Effector memory CD8-positive, alpha-beta T cell (primary cell): Measurements from ENCODE around the gene PREB.
"Not testable (repeated sequence)": the region's sequence is repeated elsewhere in the genome, so short reads cannot be mapped to it uniquely, and the experiment has no call there.

Experiments
- ATAC-seq: fragments of 150-1000 bp; cut with Tn5 transposase; replicated peaks from 2 replicates; pipeline ENCODE4 v1.10.0; 2021; ENCODE audit warnings: mild to moderate bottlenecking, moderate library complexity
- DNase-seq, 3 experiments: peaks; one replicate each; pipeline ENCODE4 v3.0.0; 2021
- H3K27ac Mint-ChIP-seq, 2 donors: one replicate each; pipeline ENCODE4 v1.8.0; 2022; ENCODE audit warnings: mild to moderate bottlenecking in 2 of 2, mixed read lengths in 2 of 2, moderate library complexity in 2 of 2
- H3K27me3 Mint-ChIP-seq, 2 donors: one replicate each; pipeline ENCODE4 v1.8.0; 2022; ENCODE audit warnings: mixed read lengths in 2 of 2
- H3K36me3 Mint-ChIP-seq: one replicate; pipeline ENCODE4 v1.8.0; 2022; ENCODE audit warnings: mild to moderate bottlenecking, moderate library complexity, mixed read lengths; ENCODE audit not compliant: insufficient read depth
- H3K4me1 Mint-ChIP-seq, 2 donors: one replicate each; pipeline ENCODE4 v1.8.0; 2022; ENCODE audit warnings: low read depth in 2 of 2, mixed read lengths in 2 of 2
- H3K4me3 Mint-ChIP-seq, 2 donors: one replicate each; pipeline ENCODE4 v1.8.0; 2022; ENCODE audit warnings: mild to moderate bottlenecking in 2 of 2, mixed read lengths in 2 of 2, moderate library complexity in 2 of 2
- H3K9me3 Mint-ChIP-seq, 2 donors: one replicate each; pipeline ENCODE4 v1.8.0; 2022; ENCODE audit warnings: mixed read lengths in 2 of 2
- total RNA-seq, 9 experiments: gene quantifications; one replicate each; lab custom pipeline; 2026; lab: John Stamatoyannopoulos, UW

The PREB gene, protein sequence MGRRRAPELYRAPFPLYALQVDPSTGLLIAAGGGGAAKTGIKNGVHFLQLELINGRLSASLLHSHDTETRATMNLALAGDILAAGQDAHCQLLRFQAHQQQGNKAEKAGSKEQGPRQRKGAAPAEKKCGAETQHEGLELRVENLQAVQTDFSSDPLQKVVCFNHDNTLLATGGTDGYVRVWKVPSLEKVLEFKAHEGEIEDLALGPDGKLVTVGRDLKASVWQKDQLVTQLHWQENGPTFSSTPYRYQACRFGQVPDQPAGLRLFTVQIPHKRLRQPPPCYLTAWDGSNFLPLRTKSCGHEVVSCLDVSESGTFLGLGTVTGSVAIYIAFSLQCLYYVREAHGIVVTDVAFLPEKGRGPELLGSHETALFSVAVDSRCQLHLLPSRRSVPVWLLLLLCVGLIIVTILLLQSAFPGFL
- 19.5 to 115 (median 72.0) reads per million in 9 experiments for total RNA-seq

DNA sequence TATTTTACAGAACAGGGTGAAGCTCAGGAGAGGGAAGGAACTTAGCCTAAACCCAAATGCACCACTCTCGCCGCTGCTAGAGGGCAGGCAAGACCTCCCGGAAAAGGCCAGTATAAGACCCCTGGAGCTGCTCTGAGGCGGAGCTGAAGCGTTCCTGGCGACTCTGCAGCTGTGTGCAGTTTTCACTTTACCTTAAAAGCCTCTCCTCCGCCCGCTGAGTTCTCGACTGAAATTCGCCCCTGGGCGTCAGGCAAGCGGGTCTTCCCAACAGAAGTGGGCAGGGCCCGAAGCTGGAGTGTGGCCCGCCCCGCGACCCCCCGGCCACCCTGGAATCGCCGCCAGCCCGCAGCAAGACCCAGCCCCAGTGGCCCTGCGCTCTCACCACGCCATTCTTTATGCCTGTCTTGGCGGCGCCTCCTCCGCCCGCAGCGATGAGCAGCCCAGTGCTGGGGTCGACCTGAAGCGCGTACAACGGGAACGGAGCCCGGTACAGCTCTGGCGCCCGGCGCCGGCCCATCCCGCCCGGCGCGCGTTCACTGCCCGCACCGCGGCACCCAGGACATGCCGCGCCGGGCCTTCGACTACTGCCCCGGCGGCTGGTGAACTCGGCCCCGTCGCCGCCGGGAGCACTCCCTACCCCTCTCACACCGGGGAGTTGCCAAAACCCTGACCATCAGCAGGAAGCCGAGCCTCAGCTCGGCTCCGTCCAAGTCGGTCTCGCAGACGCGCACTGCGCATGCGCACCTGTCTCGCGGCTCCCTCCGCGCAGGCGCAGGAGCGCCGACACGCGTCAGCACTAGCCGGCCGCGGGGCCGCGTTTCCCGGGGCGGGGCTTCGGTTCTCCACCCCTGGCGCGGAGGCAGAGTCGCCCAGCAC, at the start of gene PREB:
Gene PREB (minus strand): TSS at position 732 of the 876 bp plus-strand sequence. CDS start 215 bp downstream, at position 517.
- Mint-ChIP-seq H3K36me3 (peaks cover 38% of the 10 kb centered on the region), H3K4me1 (peaks cover 18 to 29% of the 10 kb centered on the region in 2 donors), H3K4me3 (peak within 1 kb of the TSS; percentile 80 to 95), H3K27ac (peak within 1 kb of the TSS; percentile 91 to 98), H3K9me3 (no peaks in the 10 kb centered on the region), H3K27me3 (no peaks in the 10 kb centered on the region)
- DNase-seq = peak; percentile 97 to 99 (median 98)
- peak; percentile 96 for ATAC-seq

DNA sequence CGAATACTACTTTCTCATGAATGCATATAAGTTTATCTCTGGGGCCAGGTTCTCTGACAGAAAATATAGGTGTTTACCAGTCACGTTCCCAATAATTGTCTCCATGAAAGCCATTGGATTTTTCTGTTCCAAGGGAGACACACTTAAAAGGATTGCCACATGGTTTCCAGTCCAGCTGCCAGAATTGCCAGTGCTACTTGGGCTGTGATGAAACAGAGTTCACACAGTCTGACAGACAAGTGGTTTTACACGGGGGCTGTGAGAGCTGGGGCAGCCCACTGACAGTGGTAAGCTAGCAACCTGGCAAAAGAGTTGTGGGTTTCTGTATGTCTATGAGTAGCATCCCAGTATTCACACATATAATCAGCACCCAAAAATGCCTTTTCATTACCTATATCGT, 49.7 kb upstream of the PREB start:
- Mint-ChIP-seq H3K27me3 (peaks cover 49 to 60% of the 10 kb centered on the region in 2 donors), H3K27ac (peak overlapping the region in 1 of 2 donors; percentile 49), H3K36me3 (no peaks in the 10 kb centered on the region), H3K4me3 (no peak overlapping the region), H3K9me3 (no peaks in the 10 kb centered on the region), H3K4me1 (no peaks in the 10 kb centered on the region)
- DNase-seq (no peak), ATAC-seq (no peak)

DNA sequence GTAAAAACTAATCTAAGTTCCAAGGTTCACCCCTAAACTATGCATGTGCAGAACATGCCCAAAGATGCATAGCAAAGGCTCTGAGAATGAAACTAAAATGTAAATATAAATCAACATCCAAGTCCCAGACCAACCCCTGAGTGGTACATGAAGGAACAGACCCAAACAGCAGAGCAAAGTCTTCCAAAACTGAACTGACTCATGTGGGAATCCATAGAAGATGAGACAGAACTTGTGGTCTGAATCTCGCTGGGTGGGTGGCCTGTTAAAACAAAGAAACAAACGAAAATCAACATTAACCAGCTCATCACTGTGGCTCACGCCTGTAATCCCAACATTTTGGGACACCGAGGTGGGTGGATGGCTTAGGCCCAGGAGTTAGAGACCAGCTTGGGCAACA, 47.9 kb upstream of the PREB start:
- Mint-ChIP-seq H3K9me3 (no peaks in the 10 kb centered on the region), H3K4me1 (no peaks in the 10 kb centered on the region), H3K36me3 (no peaks in the 10 kb centered on the region), H3K27me3 (peaks cover 58 to 62% of the 10 kb centered on the region in 2 donors), H3K4me3 (no peak overlapping the region), H3K27ac (no peak overlapping the region)
- DNase-seq = no peak
- ATAC-seq = no peak

DNA sequence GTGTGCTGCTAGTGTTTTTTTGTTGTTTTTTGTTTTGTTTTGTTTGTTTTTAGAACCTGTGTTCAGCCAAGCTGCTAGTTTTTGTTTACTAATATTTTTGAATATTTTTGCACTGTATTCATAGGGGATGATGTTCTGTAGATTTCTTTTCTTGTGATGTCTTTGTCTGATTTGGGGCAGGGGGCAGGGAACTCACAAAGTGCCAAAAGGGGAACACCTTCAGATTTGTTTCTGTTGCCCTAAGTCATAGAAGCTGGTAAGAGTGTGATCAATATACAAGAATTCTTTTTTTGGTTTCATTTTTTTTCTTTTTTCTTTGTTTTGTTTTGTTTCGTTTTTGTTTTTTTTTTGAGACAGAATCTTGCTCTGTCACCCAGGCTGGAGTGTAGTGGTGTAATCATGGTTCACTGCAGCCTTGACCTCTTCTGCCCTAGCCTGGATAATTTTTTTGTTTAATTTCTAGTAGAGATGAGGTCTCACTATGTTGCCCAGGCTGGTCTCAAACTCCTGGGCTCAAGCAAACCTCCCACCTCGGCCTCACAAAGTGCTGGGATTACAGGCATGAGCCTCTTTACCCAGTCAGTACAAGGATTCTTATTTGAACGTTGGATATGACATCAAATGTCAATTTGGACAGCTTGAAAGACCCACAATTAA, 45.0 kb upstream of the PREB start:
- Mint-ChIP-seq H3K9me3 (no peaks in the 10 kb centered on the region), H3K4me1 (no peaks in the 10 kb centered on the region), H3K27ac (no peak overlapping the region), H3K27me3 (peaks cover 52 to 55% of the 10 kb centered on the region in 2 donors), H3K4me3 (no peak overlapping the region), H3K36me3 (no peaks in the 10 kb centered on the region)
- ATAC-seq = no peak
- no peak for DNase-seq

DNA sequence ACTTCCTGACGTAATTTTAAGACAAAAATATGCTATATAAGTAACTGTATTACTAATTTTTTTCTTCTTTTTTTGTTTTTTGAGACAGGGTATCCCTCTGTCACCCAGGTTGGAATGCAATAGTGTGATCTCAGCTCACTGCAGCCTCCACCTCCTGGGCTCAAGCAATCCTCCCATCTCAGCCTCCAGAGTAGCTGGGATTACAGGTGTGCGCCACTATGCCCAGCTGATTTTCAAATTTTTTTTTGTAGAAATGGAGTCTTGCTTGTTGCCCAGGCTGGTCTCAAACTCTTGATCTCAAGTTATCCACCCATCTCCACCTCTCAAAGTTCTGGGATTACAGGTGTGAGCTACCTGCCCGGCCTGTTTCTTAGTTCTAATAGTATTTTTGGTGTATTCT, 44.0 kb upstream of the PREB start:
- ATAC-seq (no peak), DNase-seq (no peak)
- no peak overlapping the region for H3K27ac Mint-ChIP-seq
- no peaks in the 10 kb centered on the region for H3K9me3 Mint-ChIP-seq
- no peaks in the 10 kb centered on the region for H3K4me1 Mint-ChIP-seq
- H3K36me3 Mint-ChIP-seq = no peaks in the 10 kb centered on the region
- H3K27me3 Mint-ChIP-seq = peaks cover 42 to 45% of the 10 kb centered on the region in 2 donors
- H3K4me3 Mint-ChIP-seq = no peak overlapping the region

DNA sequence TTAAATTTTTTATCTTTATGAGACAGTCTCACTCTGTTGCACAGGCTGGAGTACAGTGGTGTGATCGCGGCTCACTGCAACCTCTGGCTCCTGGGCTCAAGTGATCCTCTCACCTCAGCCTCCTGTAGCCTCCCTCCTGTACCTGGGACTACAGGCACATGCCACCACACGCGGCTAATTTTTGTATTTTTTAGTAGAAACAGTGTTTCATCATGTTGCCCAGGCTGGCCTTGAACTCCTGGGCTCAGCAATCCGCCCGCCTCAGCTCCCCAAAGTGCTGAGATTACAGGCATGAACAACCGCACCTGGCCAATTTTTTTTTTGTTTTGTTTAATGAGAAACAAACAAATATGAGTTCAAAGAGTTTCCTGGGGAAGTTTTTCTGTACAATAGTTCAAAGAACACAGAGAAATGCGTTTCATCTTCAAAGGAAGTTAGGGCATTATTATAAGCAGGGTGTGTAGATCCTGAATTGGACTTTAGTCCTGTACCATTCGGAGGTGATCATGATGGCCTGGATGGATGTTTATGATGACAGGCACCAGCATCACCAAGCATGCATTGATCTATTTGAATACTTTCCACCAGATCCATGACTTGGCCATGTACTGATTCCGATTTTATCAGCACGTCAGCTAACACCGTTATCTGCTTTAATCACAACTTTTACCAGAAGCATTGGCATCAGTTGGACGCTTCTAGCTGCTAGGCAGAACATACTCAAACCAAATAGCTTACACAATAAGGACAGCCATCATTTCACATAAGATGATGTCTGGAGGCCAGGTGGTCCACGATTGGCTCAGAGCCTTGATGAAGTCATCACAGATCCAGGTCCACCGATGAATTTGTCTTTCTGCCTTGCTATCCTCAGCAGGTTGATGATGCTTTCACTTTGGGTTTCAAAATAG, 43.3 kb upstream of the PREB start:
- H3K9me3 Mint-ChIP-seq = no peaks in the 10 kb centered on the region
- no peaks in the 10 kb centered on the region for H3K36me3 Mint-ChIP-seq
- DNase-seq (no peak), ATAC-seq (no peak)
- no peaks in the 10 kb centered on the region for H3K4me1 Mint-ChIP-seq
- H3K27me3 Mint-ChIP-seq = peaks cover 36 to 43% of the 10 kb centered on the region in 2 donors
- H3K4me3 Mint-ChIP-seq = no peak overlapping the region
- H3K27ac Mint-ChIP-seq = no peak overlapping the region

DNA sequence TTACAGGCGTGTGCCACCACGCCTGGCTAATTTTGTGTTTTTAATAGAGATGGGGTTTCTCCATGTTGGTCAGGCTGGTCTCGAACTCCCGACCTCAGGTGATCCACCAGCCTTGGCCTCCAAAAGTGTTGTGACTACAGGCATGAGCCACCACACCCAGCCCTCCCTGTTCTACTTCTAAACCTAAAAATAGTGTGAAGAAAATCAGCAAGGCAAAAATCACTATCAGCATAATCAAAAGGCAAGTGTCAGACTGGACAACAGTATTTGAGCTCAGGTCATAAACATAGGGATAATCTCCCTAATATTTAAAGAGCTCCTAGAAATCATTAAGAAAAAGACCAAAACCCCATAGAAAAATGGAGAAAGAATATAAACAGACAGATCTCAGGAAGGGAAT, 41.3 kb upstream of the PREB start:
- not testable (repeated sequence) for H3K27ac Mint-ChIP-seq, H3K4me3 Mint-ChIP-seq, H3K36me3 Mint-ChIP-seq, DNase-seq, ATAC-seq, H3K4me1 Mint-ChIP-seq, H3K9me3 Mint-ChIP-seq
- peaks cover 20 to 29% of the 10 kb centered on the region in 2 donors for H3K27me3 Mint-ChIP-seq

DNA sequence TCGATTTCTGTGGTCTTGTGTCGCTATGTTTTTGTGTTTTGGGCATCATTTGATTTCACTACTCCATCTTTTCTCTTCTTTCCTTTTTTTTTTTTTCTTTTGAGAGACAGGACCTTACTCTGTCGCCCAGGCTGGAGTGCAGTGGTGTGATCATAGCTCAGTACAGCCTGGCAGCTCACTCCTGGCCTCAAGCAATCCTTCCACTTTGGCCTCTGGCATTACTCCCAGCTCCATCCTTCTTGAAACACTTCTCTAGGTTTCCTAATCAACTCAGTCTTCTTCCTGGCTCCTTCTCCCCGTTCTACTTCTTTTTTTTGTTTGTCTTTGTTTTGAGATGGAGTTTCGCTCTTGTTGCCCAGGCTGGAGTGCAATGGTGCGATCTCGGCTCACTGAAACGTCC, 40.9 kb upstream of the PREB start:
- no peak for ATAC-seq
- peaks cover 0 to 4% of the 10 kb centered on the region in 2 donors for H3K4me1 Mint-ChIP-seq
- H3K27ac Mint-ChIP-seq = no peak overlapping the region
- H3K4me3 Mint-ChIP-seq = no peak overlapping the region
- no peaks in the 10 kb centered on the region for H3K9me3 Mint-ChIP-seq
- H3K27me3 Mint-ChIP-seq = peaks cover 20 to 30% of the 10 kb centered on the region in 2 donors
- no peak for DNase-seq
- peaks cover 5% of the 10 kb centered on the region for H3K36me3 Mint-ChIP-seq

DNA sequence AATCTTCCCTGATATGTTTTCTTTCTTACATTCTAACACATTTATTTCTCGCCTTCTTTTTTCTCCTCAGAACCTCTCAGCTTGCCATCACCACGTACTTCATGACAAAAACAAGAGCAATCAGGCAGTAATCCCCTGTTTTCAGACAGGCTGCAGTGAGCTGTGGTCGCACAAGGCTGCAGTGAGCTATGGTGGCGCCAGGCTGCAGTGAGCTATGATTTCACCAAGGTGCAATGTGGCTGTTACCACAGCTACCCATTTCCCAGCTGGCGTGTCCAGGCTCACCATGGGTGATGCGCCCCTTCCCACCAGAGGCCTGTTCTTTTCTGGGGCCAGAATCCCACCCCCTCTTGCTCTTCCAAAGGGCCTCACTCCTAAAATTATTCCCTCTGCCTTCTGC, 40.2 kb upstream of the PREB start:
- H3K27ac Mint-ChIP-seq = no peak overlapping the region
- no peak overlapping the region for H3K4me3 Mint-ChIP-seq
- no peaks in the 10 kb centered on the region for H3K9me3 Mint-ChIP-seq
- H3K27me3 Mint-ChIP-seq = peaks cover 15 to 25% of the 10 kb centered on the region in 2 donors
- no peak for DNase-seq
- ATAC-seq = no peak
- peaks cover 5% of the 10 kb centered on the region for H3K36me3 Mint-ChIP-seq
- peaks cover 0 to 4% of the 10 kb centered on the region in 2 donors for H3K4me1 Mint-ChIP-seq

DNA sequence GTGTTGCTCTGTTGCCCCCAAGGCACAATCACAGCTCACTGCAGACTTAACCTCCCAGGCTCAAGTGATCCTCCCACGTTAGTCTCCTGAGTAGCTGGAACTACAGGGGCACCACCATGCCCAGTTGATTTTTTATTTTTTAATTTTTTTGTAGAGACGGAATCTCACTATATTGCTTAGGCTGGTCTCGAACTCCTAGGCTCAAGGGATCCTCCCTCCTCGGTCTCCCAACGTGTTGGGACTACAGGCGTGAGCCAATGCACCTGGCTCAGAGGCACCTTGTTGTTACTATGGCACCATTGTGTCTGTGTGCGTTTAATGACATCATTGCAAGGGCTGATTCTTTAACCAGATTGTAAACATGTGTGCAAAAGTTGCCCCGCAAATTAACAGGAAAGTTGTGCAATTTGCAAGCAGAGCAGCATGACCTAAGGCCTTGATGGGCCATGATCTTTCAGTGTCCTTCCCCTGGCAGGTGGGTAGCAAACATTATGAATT, 37.0 kb upstream of the PREB start:
- Mint-ChIP-seq H3K9me3 (no peaks in the 10 kb centered on the region), H3K4me3 (no peak overlapping the region), H3K27ac (no peak overlapping the region), H3K4me1 (peaks cover 0 to 4% of the 10 kb centered on the region in 2 donors), H3K36me3 (peaks cover 5% of the 10 kb centered on the region), H3K27me3 (peaks cover 9 to 11% of the 10 kb centered on the region in 2 donors)
- DNase-seq (no peak), ATAC-seq (no peak)

DNA sequence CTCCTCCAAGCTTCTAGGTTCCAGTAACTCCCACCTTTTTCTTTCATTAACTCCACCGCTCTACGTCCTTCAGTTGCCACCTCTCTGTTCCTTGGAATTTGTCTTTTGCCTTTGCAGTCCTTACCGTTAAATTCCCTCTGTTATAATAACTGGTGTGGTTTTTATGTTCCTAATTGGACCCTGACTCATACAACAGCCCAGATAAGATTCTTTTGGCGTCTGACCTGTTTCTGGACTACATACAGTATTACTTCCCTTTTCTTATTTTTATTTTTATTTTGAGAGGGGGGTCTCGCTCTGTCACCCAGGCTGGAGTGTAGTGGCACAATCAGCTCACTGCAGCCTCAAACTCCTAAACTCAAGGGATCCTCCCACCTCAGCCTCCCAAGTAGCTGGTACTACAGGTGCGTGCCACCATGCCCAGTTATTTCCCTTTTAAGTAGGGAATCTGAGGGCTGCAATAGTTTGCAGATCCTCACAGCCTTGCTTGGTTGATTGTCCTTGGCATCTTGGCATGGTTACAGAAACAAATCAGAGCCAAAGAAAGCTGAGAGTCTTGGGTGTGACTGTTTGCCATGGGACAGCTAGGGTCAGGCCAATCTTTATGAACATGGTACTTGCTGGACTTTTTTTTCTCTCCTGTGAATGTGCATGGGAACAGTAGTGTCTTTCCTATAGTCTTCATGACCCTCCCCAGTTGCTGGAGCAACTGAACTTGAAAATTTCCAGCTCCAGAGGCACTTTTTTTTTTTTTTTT, 36.3 kb upstream of the PREB start:
- peaks cover 5% of the 10 kb centered on the region for H3K36me3 Mint-ChIP-seq
- peaks cover 0 to 4% of the 10 kb centered on the region in 2 donors for H3K4me1 Mint-ChIP-seq
- peaks cover 9 to 11% of the 10 kb centered on the region in 2 donors for H3K27me3 Mint-ChIP-seq
- H3K27ac Mint-ChIP-seq = no peak overlapping the region
- ATAC-seq (no peak), DNase-seq (no peak)
- no peaks in the 10 kb centered on the region for H3K9me3 Mint-ChIP-seq
- peak overlapping the region in 1 of 2 donors; percentile 20 for H3K4me3 Mint-ChIP-seq
